ENCODE results near the gene PDZD4.

The PDZD4 gene

GRCh38 chrX:153829799-153830639 lies at the start of gene PDZD4:
TSS of gene PDZD4 (minus strand) at chrX:153830544. CDS start at chrX:153830298, 246 bp downstream.
- DNase-seq: peak; percentile 16

DNA sequence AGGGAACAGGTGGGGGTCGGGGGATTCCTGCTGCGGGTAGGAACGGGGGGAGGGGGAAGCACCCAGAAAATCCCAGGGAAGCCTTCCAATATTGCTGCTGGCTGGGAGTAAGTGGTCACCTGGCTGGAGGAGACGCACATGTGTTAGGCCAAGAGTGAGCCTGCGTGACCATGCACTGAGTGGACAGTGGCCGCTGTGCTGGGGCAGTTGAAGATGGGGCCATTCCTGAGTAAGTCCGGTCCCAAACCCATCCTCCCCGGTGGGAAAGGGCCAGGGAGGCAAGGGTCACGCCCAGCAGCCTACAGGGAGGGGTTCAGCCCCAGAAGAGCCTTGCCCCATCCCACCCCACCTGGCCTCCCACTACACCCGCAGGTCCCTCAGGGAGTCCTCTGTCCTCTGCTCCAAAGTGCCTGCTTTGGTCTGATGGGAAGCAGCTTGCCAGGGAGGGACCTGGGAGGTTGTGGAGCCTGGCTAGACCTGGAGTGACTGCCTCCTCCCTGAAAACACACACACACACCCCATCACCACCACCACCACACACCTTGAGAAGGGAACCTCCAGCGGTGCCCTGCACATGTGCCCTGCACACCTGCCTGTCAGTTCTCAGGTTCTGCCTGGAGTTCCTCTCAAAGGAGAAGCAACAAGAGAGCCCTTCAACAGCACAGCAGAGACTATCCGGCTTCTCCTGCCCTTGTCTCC lies 49.5 kb upstream of the PDZD4 start:
- DNase-seq: no peak

GRCh38 chrX:153878969-153879653 lies 48.8 kb upstream of the PDZD4 start:
- no peak for DNase-seq

- no peak for DNase-seq
Measured at GRCh38 chrX:153878345-153878744, 48.0 kb upstream of the PDZD4 start.

GRCh38 chrX:153877571-153878261 lies 47.4 kb upstream of the PDZD4 start:
- DNase-seq: no peak

GRCh38 chrX:153876112-153876491 lies 45.8 kb upstream of the PDZD4 start:
- no peak for DNase-seq

DNA sequence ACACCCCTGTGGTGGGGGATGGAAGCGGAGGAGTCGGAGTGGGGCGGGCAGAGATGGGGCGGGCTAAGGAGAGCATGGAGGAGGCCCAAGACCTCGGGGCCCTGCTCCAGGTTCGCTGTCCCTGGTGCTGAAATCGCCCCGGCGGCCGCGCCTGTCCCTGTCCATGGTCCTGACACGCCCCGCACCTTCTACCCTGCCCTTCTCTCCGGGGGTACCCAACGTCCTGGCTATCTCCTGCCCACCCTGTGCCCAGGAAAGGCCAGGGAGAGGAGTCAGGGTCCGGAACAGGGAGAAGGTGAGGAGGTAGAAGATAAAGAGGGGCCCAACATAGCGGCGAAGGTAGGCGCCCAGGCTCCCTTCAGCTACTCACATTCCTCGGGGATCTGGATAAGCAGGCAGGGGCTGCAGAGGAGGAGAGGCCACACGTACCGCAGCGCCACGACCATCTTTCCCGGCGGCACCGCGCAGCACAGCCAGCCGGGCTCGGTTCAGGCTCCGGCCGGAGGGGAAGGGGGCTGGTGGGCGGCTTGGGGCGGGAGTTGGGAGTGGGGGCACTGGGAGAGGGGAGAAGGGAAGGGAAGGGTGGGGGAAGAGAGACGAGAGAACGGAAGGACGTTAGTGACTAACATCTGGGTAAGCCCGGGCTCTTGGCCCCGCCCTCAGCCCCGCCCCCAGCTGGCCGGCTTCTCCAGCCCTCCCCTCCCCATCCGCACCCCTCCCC lies 45.2 kb upstream of the PDZD4 start:
- DNase-seq: peak; percentile 66

DNA sequence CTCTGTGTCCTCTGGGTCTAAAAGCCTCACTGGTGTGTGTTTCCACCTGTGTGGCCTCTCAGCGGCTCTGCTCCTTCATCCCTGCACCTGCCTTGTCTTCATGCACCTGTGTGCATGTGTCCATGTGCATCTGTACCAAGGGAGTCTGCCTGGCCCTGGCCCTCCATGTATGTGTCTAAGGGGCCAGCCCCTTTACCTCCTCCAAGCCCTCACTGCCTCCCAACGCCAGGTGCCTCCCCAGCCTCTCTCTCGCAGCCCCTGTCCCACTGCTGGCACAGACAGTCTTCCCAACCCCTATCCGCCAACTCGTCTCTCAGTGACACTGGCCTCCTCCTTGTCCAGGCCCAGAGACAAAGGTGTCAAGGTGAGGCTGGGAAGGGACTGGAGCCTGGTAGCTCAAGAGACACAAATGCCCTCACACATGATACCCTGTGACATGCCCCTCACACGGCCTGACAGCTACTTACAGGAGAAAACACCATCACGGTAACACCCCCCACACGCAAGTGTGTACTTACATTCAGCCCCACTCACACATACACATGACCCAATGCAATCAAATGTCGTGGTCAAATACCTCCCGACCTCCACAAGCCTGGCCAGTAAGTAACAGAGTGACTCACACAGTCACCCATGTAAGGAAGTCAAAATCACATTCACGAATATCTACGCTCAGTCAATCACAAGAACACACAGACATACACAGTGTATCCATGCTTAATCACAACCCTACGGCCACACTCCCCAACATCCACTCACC lies 44.2 kb upstream of the PDZD4 start:
- no peak for DNase-seq

GRCh38 chrX:153874085-153874365 lies 43.7 kb upstream of the PDZD4 start:
- DNase-seq: no peak

DNA sequence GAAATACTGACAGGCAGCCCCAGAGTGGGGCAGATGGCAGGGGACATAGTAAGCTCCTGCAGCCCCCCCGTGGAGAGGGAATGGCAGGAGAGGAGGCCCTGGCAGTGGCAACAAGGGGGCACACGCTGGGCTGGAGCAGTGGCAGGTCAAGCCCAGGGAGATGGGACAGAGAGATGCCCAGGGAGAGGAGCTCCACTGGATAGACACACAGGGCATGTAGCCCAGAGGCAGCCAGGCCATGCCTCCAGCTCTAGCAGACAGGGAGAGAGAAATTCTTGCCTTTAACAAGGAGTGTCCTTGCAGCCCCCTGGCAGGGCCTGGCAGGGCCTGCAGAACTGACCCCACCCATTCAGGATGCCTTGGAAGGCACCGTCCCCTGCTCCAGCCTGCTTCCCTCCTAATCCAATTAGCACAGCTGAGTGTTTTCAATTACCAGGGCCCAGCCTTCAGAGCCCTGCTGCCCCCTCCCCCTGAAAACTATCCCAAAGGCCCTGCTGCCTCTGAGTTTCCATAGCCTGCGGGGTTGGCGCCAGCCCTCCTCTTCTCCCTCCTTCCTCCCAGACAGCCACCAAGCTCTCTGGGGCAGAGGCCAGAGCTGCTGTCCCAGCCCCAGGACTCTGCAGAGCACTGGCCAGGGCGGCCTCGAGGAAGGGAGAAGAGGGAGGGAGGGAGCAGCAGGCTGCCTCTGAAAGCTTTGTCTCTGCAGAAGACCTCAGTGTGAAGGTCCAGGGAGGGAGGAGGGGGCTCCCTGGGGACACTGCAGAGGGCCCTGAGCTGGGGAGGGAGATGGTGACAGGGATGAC lies 43.1 kb upstream of the PDZD4 start:
- DNase-seq: no peak

DNA sequence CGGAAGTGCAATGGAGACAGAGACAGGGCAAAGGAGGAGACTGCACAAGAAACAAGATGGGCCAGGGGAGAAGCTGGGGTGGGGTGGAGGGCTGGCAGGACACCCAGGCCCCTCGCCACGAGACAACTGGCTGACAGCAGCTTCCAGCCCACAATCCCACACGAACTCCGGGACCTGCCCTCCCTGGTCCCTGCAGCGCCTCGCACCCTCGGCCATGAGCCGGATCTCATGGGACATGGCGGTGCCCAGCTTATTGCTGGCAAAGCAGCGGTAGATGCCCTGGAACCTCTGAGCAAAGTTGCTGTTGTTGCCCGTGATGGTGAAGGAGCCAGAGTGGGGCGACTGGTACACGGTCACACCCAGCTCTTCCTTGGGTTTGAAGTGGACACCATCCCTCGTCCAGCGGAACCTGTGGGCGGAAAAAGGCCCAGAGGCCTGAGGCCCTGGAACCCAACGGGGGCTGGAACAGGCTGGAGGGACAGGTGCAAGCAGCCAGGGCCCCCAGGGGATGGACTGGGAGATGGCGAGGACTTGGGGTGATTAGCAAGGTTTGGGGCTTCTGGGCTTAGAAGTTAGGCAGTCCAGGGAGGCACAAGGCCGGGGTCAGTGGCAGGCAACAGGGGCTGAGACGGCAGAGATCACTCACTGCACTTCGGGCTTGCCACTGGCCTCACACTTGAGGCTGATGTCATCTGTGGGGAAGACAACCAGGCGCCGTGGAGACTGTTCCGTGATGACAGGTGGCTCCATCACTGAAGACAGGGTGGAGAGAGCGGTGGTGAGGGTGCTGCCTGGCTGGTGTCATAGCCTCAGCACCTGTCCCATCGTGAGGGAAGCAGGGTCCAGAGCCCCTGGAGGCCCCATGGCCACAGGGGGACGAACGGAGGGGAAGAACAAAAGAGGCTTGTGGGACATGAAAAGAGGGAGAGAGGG lies 41.9 kb upstream of the PDZD4 start:
- no peak for DNase-seq

GRCh38 chrX:153871451-153871850 lies 41.1 kb upstream of the PDZD4 start:
- no peak for DNase-seq

DNA sequence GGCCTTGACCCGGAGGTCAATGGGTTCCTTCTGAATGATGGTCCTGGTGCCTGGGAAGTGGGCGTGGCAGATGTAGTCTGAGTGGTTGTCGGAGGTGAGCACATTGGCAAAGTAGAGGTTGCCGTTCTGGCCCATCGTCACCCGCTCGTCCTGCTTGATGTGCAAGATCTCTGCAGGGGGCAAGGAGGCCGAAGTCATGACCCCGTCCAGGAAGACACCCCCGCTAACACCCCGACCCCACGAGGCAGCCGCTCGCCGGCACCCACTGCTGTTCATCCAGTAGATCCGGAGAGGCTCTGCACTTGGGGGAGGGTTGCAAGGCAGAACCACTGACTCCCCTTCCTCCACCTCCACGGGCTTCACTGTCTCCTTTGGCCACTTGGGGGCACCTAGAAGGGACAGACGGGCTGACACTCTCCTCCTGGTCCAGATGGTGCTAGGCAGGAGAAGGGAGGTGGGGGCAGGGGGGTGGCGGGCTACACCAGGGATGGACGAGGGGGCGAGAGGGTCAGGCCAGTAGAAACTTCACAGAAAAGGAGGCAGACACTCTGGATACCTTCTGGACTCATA lies 40.5 kb upstream of the PDZD4 start:
- DNase-seq: no peak

GRCh38 chrX:153870288-153870690 lies 39.9 kb upstream of the PDZD4 start:
- no peak for DNase-seq

DNA sequence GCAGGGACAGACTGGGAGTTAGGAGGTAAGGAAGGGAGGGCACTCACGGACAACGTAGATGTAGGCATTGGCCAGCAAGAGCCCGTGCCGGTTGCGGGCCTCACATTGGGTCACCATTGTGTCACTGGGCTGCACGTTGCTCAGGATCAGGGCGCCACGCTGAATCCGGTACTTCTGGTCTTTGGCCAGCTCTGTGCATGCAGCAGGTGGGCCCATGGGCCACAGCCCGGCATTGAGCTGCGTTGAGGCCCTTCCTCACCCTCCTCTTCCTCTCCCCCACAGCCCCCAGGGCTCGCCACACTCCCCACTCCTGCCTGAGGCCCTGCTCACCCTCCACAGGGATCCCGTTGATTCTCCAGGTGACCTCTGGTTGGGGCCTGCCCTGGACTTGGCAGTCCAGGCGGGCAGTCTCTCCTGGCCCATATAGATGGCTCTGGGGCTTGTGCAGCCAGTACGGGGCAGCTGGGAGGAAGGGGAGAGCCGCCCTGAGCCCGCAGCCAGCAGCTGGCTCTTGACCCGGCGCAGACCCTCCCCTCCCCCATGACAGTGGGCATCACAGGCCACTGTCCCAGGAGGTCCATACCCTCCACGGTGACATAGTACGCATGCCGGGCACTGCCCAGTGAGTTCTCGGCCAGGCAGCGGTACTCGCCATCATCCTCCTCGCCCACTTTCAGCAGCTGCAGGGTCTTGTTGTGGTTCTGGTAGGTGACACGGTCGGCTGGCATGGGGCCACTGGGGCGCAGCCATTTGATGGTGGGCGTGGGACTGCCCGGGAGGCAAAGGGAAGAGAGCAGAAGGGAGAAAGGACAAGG lies 39.3 kb upstream of the PDZD4 start:
- DNase-seq: no peak

DNA sequence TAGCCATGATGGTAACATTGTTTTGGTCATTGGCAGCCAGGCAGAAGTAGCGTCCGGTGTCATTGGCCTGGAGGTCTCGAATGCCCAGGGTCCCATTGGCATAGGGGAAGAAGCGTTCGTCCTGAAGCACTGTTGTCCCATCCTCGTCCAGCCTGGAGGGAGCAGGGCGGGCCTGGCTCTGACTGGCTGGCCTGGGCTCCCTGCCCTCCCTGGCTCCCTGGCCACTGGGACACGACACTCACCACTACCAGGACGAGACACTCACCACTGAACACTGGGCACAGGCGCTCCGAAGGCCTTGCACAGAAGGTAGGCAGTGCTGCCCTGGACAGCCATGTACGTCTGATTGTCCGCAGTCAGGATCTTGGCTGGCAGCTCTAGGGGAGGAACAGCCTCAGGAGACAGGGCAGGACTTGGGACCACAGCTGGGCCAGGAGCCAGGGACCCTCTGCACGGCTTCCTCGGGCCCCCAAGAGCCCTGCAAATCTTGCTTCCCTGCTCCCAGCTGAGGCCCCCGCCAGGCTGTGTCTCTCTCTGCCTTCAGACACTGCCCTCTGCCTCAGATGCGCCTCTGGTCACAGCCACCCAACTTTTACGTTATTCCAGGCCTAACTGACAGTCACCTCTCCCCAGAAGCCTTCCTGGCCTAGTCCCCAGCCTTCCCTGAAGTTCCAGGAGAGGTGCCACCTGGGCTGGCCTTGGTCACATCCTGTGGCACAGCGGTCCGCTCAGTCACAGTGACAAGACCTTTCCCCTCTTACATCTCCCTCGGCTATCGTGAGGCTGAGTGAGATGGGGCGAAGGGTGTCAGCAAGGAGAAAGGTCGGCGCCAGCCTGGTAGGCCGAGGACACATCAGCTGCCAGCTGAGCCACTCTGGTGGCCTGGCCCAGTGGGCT lies 38.5 kb upstream of the PDZD4 start:
- no peak for DNase-seq

- no peak for DNase-seq
Measured at GRCh38 chrX:153867671-153868070, 37.3 kb upstream of the PDZD4 start.

- no peak for DNase-seq
Measured at GRCh38 chrX:153867139-153867538, 36.8 kb upstream of the PDZD4 start.

Measured in CD4-positive, alpha-beta T cell treated with Interleukin-17A for 1 hour (primary cell).